Skin of body (tissue), 2 donors: ENCODE results near the gene HIPK1. TPM values are rescaled to one million over a fixed set of nuclear protein-coding genes. Genes with fewer than 3 reads are reported as not detected.
"Not testable (repeated sequence)": the region's sequence is repeated elsewhere in the genome, so short reads cannot be mapped to it uniquely, and the experiment has no call there.

Source experiments
- DNase-seq: peaks from one replicate; lab custom pipeline; 2025; lab: John Stamatoyannopoulos, UW
- total RNA-seq: library from RNA; depleted of rRNA; stranded (reverse); fragments of >200 nt; gene quantifications from one replicate; pipeline ENCODE4 v1.2.3, GENCODE V29; 2014

HIPK1 gene
- total RNA-seq, 1 donor from 2014 or later, result 33.9 TPM

DNA sequence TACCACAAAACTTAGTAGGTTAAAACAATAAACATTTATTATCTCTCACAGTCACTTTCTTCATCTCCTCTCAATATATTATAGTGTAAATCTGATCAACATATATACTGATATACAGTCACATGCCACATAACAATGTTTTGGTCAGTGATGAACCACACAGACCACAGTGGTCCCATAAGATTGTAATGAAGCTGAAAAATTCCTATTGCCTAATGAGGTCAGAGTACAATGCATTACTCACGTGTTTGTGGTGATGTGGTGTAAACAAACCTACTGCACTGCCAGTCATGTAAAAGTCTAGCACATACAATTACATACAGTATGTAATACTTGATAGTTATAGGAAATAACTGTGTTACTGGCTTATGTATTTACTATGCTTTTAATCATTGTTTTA, 80.3 kb downstream of the HIPK1 start:
- DNase-seq, result no peak

DNA sequence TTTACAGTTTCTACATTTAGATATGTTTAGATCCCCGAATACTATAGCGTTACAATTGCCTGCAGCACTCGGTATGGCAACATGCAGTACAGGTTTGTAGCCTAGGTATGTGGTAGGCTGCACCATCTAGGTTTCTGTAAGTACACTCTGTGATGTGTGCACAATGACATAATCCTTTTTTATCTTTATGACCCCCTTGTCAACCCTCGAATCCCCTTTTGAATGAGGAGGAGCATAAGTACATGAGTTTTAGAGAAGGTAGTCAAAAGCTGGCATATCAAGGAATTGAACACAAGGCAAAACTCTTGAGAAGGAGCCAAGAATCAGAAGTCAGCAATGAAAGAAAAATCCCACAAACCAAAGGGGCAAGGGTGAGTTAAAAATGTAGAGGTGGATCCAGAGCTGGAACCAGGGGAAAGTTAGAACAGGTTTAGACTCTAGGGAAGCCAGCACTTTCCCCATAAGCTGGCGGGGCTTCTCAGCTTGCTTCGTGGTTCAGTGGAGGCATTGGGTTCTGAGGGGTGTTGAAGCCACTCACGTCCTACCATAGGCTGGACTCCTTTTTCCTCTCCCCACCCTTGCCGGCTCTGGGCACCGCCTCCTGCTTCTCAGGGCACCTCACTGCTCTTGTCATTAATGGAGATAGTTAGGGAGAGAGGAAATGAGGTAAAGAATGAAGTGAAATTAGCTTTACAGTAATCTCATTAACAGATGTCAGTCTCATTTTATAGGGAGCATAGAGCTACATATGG, 81.5 kb downstream of the HIPK1 start:
- no peak for DNase-seq

DNA sequence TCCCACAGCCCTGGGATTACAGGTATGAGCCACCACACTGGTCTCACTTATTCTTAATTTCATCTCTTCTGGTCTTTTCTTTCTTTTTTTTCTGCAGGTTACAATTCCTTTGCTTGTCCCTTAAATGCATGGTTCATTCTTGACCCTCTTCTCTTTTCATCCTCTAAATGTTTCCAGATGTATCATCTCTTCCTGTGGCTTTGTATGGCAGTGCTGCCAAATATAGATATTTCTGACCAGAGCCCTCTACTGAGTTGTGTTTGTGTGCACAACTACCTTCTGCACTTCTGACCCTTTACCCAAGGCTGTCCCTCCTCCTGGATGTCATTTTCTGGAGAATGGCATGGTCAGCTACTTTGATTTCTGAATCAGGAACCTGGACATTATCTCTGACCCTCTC, 82.7 kb downstream of the HIPK1 start:
- DNase-seq, result no peak

DNA sequence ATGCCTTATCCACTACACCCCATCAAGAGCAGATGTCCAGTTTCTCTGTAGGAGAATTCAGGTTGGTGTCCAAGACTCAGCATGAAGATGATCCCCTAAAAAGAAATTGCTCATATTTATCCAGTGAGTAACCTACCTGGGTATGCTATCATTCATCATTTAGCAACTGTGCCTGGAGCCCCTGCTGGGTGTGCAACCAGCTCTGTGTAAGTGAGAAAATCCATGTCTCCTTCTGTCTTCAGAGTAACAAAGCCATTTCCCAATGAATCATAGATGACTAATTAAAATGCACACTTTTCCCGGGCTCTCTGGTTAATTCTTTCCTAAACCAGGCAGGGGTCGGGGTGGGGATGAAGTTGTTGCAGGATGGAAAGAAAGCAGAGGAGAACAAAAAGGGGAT, 86.0 kb downstream of the HIPK1 start:
- DNase-seq, result no peak

DNA sequence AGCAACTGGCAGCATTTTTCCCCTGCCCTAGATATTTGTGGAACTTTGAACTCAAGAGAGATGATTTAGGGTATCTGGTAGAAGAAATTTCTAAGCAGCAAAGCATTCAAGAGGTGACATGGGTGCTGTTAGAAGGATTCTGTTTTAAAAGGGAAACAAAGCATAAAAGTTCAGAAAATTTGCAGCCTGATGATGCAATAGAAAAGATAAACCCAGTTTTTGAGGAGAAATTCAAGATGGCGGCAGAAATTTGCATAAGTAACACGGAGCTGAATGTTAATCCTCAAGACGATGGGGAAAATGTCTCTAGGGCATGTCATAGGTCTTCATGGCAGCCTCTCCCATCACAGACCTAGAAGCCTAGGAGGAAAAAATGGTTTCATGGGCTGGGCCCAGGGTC, 90.6 kb downstream of the HIPK1 start:
- DNase-seq, result not testable (repeated sequence)

DNA sequence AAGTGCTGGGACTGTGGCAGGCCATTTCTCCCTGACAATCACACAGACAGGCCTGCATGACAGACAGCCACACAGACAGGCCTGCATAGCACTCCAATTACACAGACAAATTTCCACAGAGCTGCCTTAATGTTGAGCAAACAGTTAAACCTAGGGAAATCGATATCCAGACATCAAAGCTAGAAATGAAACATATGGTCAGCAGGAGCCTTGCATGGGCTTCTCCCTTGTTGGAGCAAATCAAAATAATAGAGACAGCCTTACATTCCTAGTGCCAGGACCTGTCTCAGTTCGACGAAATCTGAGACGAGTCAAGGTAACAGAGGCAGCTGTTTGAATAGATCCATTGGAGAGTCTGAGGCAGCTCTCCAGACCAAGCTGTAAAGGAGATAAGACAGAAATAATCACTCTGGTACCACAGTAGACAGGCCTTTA, 92.6 kb downstream of the HIPK1 start:
- no peak for DNase-seq

DNA sequence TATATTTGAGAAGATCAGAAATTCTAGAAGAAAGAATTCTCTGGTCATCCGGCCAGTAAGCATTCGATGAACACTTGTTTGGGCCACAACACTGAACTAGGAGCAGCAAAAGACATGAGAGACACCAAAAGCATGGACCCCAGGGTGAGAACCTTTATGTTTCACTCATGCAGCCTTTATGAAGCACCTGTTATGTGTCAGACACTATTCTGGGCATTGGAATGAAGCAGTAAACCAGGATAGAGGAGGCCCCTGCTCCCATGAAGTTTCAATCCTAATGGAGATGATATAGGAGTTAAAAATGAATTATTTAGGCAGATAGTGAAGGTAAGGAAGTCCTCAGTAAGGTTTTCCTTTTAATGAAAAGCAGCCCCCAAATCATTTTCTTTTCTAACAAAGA, 93.8 kb downstream of the HIPK1 start:
- DNase-seq, result no peak

DNA sequence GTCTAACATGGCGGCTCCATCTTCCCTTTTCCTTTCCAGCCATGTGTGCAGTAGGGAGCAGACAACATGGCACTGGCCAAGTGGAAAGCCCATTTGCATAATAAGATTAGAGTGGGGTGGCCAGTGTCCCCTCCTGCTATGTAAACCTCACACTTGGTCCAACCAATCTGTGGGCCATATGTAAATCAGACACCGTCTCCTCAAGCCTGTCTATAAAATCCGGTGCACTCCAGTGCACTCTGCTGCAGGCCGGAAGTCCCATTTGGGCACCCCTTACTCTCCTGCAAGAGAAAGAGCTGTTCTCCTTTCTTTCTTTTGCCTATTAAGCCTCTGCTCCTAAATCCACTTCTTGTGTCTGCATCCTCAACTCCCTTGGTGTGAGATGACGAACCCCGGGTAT, 94.3 kb downstream of the HIPK1 start:
- no peak for DNase-seq

DNA sequence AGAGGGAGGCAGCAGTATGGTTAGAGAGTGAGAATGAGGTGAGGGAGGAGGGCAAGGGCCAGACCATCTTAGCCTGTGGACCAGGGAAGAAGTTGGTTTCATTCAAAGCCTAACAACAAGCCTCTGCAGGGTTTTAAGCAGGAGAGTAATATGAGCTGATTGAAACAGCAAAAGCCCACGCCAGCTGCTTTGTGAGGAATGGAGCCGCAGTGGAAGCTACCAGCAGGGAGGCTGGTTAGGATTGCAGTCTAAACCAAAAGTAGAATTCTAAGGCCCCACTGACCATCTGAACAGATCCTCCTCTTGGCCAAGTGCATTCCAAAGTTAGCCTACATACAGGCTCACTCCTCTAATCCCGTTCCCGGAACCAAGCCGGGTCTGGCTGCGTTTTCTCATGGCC, 94.9 kb downstream of the HIPK1 start:
- DNase-seq, result no peak

DNA sequence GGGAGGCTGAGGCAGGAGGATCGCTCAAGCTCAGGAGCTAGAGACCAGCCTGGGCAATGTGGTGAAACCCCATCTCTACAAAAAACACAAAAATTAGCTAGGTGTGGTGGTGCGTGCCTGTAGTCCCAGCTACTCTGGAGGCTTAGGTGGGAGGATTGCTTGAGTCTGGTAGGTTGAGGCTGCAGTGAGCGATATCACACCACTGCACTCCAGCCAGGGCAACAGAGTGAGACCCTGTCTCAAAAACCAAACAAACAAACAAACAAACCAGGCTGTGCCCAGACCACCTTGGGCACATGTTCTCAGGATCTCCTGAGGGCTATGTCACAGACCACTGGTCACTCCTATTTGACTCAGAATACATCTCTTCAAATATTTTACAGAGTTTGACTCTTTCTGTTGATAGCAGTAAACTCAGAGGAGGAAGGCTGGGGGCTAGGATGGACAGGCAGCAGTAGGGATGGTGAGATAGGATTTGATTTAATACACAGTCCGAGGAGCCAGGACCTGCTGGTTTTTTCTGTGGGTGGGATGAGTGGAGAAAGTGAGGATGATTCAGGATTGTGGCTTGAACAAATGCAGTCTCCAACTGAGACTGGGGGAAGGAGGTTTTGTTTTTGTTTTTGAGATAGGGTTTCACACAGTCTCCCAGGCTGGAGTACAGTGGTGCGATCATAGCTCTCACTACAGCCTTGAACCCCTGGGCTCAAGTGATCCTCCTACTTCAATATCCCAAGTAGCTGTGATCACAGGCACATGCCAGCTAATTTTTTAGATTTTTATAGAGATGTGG, 96.7 kb downstream of the HIPK1 start:
- DNase-seq, result no peak

DNA sequence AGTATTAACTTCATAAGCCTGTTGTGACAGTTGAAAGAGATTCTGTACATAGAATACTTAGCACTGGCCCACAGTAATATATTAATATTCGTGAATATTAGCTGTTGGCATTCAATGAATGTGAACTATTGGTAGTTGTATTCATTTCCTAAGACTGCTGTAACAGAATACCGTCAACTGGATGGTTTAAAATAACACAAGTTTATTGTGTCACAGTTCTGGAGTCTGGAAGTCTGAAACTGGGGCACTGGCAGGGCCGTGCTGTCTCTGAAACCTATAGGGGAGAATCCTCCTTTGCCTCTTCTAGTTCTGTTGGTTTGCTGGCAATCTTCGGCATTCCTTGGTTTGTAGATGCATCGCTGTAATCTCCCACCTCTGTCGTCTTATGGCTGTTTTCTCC, 97.7 kb downstream of the HIPK1 start:
- no peak for DNase-seq

Other genes with a start within 250 kb of the HIPK1 start
- 8.0 TPM for gene PHTF1, start 169.8 kb upstream of the HIPK1 start, total RNA-seq
- 18.3 TPM for gene RSBN1, start 116.8 kb upstream of the HIPK1 start, total RNA-seq
- gene PTPN22, start 57.6 kb upstream of the HIPK1 start, total RNA-seq, result 2.6 TPM
- 0.99 TPM for gene BCL2L15, start 41.7 kb upstream of the HIPK1 start, total RNA-seq
- gene AP4B1, start 24.5 kb upstream of the HIPK1 start, total RNA-seq, result 25.3 TPM
- gene DCLRE1B, start 24.0 kb upstream of the HIPK1 start, total RNA-seq, result 2.6 TPM
- 81.0 TPM for gene OLFML3, start 50.1 kb downstream of the HIPK1 start, total RNA-seq
- gene SYT6, start 224.5 kb downstream of the HIPK1 start, total RNA-seq, result 0.10 TPM